OCI-LY1 (cell line): Measurements from ENCODE around the gene PRIM1.

Source experiments
- H2AFZ ChIP-seq: fragments of 200-600 bp; sonication (generic), shearing (Covaris generic); 2 replicates; pipeline ENCODE4 v1.6.0; 2014; ENCODE audit warnings: antibody characterized with exemption, mild to moderate bottlenecking, low read length
- H3F3A ChIP-seq: fragments of 200-600 bp; sonication (generic), shearing (Covaris generic); 2 replicates; pipeline ENCODE4 v1.6.0; 2014; ENCODE audit warnings: mild to moderate bottlenecking, antibody characterized with exemption, low read length, moderate library complexity; ENCODE audit not compliant: insufficient read depth
- H3K27ac ChIP-seq: fragments of 200-600 bp; sonication (generic); 2 replicates; pipeline ENCODE4 v1.5.1; 2014; ENCODE audit warnings: low read length, mixed run types, mild to moderate bottlenecking, low read depth; ENCODE audit not compliant: poor library complexity, severe bottlenecking
- H3K27me3 ChIP-seq: fragments of 200-600 bp; sonication (generic); 2 replicates; pipeline ENCODE4 v1.6.0; 2014; ENCODE audit warnings: antibody characterized with exemption, mild to moderate bottlenecking, low read length, moderate library complexity; ENCODE audit not compliant: insufficient read depth
- H3K36me3 ChIP-seq: fragments of 200-600 bp; sonication (generic); 2 replicates; pipeline ENCODE4 v1.6.1; 2014; ENCODE audit warnings: mild to moderate bottlenecking, antibody characterized with exemption, low read length, moderate library complexity, mixed read lengths; ENCODE audit not compliant: insufficient read depth
- H3K4me1 ChIP-seq: fragments of 200-600 bp; sonication (generic); 2 replicates; pipeline ENCODE4 v1.5.1; 2014; ENCODE audit warnings: mild to moderate bottlenecking, low read length, moderate library complexity; ENCODE audit not compliant: insufficient read depth, severe bottlenecking
- H3K4me2 ChIP-seq: fragments of 200-600 bp; sonication (generic), shearing (Covaris generic); 2 replicates; pipeline ENCODE4 v1.6.1; 2014; ENCODE audit warnings: low read length
- H3K4me3 ChIP-seq: fragments of 200-600 bp; sonication (generic); 2 replicates; pipeline ENCODE4 v1.5.1; 2014; ENCODE audit warnings: low read length, low read depth, mild to moderate bottlenecking, mixed read lengths; ENCODE audit not compliant: poor library complexity, severe bottlenecking
- H3K79me2 ChIP-seq: fragments of 200-600 bp; shearing (Covaris generic); 2 replicates; pipeline ENCODE4 v1.6.1; 2016; ENCODE audit warnings: mixed run types, low read length, mixed read lengths; ENCODE audit not compliant: insufficient read depth
- H3K9ac ChIP-seq: fragments of 200-600 bp; sonication (generic), shearing (Covaris generic); 2 replicates; pipeline ENCODE4 v1.6.1; 2014; ENCODE audit warnings: mild to moderate bottlenecking, low read length, mixed read lengths
- H3K9me2 ChIP-seq: fragments of 200-600 bp; sonication (generic), shearing (Covaris generic); 2 replicates; pipeline ENCODE4 v1.6.1; 2014; ENCODE audit warnings: low read depth, mild to moderate bottlenecking, low read length, mixed read lengths
- H3K9me3 ChIP-seq: fragments of 200-600 bp; shearing (Covaris generic); 2 replicates; pipeline ENCODE4 v1.6.1; 2014; ENCODE audit warnings: low read length, mixed read lengths
- H4K20me1 ChIP-seq: fragments of 200-600 bp; sonication (generic), shearing (Covaris generic); 2 replicates; pipeline ENCODE4 v1.6.0; 2016; ENCODE audit warnings: mild to moderate bottlenecking, low read length; ENCODE audit not compliant: insufficient read depth
- EZH2 ChIP-seq: fragments of 200-600 bp; sonication (generic), shearing (Covaris generic); IDR thresholded peaks from 2 replicates; pipeline ENCODE4 v1.8.0; 2017; ENCODE audit warnings: borderline replicate concordance, mixed run types, mild to moderate bottlenecking, antibody characterized with exemption, low read length, moderate library complexity, mixed read lengths
- TF ChIP-seq, protein P1 (sequence below): fragments of 200-600 bp; sonication (generic), shearing (Covaris generic); IDR thresholded peaks from 2 replicates; pipeline ENCODE4 v1.5.1; 2017; ENCODE audit warnings: mild to moderate bottlenecking, antibody characterized with exemption, low read length, moderate library complexity, mixed read lengths

Gene PRIM1

DNA sequence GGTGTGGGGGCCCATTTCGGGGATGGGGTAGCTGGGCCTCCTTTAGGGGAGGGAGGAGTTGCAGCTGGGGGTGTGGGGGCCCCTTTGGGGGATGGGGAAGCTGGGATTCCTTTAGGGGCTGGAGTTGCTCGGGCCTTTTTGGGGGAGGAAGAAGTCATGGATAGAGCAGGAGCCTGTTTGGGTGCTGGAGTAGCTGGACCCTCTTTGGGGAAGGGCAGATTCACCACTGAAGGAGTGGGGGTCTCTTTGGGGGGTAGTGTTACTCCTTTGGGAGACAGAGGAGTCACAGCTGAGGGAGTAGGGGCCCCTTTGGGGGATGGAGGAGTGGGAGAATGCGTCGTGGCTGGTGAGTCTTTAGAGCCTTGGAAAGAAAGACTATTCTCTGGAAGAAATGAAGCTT lies 33.5 kb downstream of the PRIM1 start:
- H2AFZ ChIP-seq: no peak overlapping the region
- H3K9ac ChIP-seq: no peak overlapping the region
- peaks cover 55% of the 10 kb centered on the region for H3K79me2 ChIP-seq
- H3K9me2 ChIP-seq: no peaks in the 10 kb centered on the region
- H4K20me1 ChIP-seq: peaks cover 13% of the 10 kb centered on the region
- H3K9me3 ChIP-seq: no peaks in the 10 kb centered on the region
- no peak overlapping the region for H3K4me2 ChIP-seq
- H3K27me3 ChIP-seq: no peaks in the 10 kb centered on the region
- no peak overlapping the region for H3K4me3 ChIP-seq
- H3K36me3 ChIP-seq: peaks cover 96% of the 10 kb centered on the region
- H3F3A ChIP-seq: no peaks in the 10 kb centered on the region; the same call in 1 of the 2 replicates
- TF ChIP-seq, protein P1, sequence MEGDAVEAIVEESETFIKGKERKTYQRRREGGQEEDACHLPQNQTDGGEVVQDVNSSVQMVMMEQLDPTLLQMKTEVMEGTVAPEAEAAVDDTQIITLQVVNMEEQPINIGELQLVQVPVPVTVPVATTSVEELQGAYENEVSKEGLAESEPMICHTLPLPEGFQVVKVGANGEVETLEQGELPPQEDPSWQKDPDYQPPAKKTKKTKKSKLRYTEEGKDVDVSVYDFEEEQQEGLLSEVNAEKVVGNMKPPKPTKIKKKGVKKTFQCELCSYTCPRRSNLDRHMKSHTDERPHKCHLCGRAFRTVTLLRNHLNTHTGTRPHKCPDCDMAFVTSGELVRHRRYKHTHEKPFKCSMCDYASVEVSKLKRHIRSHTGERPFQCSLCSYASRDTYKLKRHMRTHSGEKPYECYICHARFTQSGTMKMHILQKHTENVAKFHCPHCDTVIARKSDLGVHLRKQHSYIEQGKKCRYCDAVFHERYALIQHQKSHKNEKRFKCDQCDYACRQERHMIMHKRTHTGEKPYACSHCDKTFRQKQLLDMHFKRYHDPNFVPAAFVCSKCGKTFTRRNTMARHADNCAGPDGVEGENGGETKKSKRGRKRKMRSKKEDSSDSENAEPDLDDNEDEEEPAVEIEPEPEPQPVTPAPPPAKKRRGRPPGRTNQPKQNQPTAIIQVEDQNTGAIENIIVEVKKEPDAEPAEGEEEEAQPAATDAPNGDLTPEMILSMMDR: no peak
- no peak for TF ChIP-seq EZH2
- peaks cover 35% of the 10 kb centered on the region for H3K4me1 ChIP-seq
- no peak overlapping the region for H3K27ac ChIP-seq

DNA sequence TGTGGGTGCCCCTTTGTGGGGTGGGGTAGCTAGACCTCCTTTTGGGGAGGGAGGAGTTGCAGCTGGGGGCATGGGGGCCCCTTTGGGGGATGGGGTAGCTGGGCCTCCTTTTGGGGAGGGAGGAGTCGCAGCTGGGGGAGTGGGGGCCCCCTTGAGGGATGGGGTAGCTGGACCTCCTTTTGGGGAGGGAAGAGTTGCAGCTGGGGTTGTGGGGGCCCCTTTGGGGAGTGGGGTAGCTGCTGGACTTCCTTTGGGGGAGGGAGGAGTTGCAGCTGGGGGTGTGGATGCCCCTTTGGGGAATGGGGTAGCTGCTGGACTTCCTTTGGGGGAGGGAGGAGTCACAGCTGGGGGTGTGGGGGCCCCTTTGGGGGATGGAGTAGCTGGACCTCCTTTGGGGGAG lies 34.0 kb downstream of the PRIM1 start:
- H3K9ac ChIP-seq: no peak overlapping the region
- no peak overlapping the region for H3K4me3 ChIP-seq
- H3K36me3 ChIP-seq: peaks cover 96% of the 10 kb centered on the region
- H4K20me1 ChIP-seq: peaks cover 13% of the 10 kb centered on the region
- no peak overlapping the region for H3K27ac ChIP-seq
- no peaks in the 10 kb centered on the region for H3K27me3 ChIP-seq
- H3F3A ChIP-seq: no peaks in the 10 kb centered on the region; the same call in none of the 2 replicates
- H2AFZ ChIP-seq: no peak overlapping the region
- TF ChIP-seq EZH2: no peak
- TF ChIP-seq, protein P1: no peak
- H3K9me3 ChIP-seq: no peaks in the 10 kb centered on the region
- H3K4me2 ChIP-seq: no peak overlapping the region
- no peaks in the 10 kb centered on the region for H3K9me2 ChIP-seq
- H3K4me1 ChIP-seq: peaks cover 30% of the 10 kb centered on the region
- H3K79me2 ChIP-seq: peaks cover 51% of the 10 kb centered on the region

DNA sequence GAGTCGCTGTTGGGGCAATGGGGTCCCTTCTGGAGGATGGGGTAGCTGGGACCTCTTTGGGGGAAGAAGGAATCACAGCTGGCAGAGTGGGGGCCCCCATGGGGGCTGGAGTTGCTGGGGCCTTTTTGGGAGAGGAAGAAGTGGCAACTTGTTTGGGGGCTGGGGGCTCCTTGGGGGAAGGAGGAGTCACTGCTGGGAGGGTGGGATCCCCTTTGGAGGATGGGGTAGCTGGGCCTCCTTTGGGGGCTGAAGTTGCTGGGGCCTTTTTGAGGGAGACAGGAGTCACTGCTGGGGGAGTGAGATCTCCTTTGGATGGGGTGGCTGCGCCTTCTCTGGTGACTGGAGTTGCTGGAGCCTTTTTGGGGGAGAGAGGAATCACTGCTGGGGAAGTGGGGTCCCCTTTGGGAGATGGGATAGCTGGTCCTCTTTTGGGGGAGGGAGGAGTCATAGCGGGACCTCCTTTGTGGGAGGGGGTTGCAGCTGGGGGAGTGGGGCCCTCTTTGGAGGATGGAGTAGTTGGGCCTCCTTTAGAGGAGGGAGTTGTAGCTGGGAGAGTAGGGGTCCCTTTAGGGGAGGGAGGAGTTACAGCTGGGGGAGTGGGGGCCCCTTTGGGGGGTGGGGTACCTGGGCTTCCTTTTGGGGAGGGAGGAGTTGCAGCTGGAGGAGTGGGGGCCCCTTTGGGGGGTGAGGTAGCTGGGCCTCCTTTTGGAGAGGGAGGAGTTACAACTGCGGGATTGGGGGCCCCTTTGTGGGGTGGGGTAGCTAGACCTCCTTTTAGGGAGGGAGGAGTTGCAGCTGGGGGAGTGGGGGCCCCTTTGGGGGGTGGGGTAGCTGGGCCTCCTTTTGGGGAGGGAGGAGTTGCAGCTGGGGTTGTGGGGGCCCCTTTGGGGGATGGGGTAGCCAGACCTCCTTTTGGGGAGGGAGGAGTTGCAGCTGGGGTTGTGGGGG lies 34.9 kb downstream of the PRIM1 start:
- H3K4me2 ChIP-seq: no peak overlapping the region
- no peak overlapping the region for H3K27ac ChIP-seq
- TF ChIP-seq EZH2: no peak
- TF ChIP-seq, protein P1: no peak
- peaks cover 20% of the 10 kb centered on the region for H3K4me1 ChIP-seq
- peaks cover 13% of the 10 kb centered on the region for H4K20me1 ChIP-seq
- no peak overlapping the region for H2AFZ ChIP-seq
- peaks cover 96% of the 10 kb centered on the region for H3K36me3 ChIP-seq
- H3K9me3 ChIP-seq: no peaks in the 10 kb centered on the region
- no peaks in the 10 kb centered on the region for H3K9me2 ChIP-seq
- H3K79me2 ChIP-seq: peaks cover 41% of the 10 kb centered on the region
- H3K9ac ChIP-seq: no peak overlapping the region
- no peak overlapping the region for H3K4me3 ChIP-seq
- H3K27me3 ChIP-seq: no peaks in the 10 kb centered on the region
- no peaks in the 10 kb centered on the region; the same call in none of the 2 replicates for H3F3A ChIP-seq
